Hematopoietic multipotent progenitor cell (in vitro differentiated cells): Measurements from ENCODE around the gene TXNDC8. TPM values are rescaled to one million over a fixed set of nuclear protein-coding genes. Genes with fewer than 3 reads are reported as not detected.

Source experiments
- small RNA-seq: library from RNA; depleted of rRNA; stranded (forward); fragments of <200 nt; gene quantifications from one replicate; pipeline ENCODE3, GENCODE V24; 2012
- total RNA-seq: library from RNA; depleted of rRNA; stranded (reverse); fragments of >200 nt; gene quantifications from one replicate; pipeline ENCODE4 v1.2.3, GENCODE V29; 2012

Gene TXNDC8
- total RNA-seq, 1 donor = not detected

Small RNAs within 50 kb of the gene (small RNA-seq; reads per million reads assigned to genes)
- gene RNU6-1039P = not detected

Other genes with a start within 250 kb of the TXNDC8 start
- gene C9orf152, start 129.7 kb downstream of the TXNDC8 start, total RNA-seq = 0.27 TPM
- gene TXN, start 81.4 kb downstream of the TXNDC8 start, total RNA-seq = 118 TPM
- under 0.01 TPM for gene SVEP1, start 241.9 kb upstream of the TXNDC8 start, total RNA-seq